ENCODE results near the gene CACNA1G.

Gene CACNA1G

GRCh38 chr17:50534222-50534978 is 26.1 kb upstream of the CACNA1G start:
- peak; percentile 68 for DNase-seq

- DNase-seq: no peak
Observed at GRCh38 chr17:50534979-50535326, 25.6 kb upstream of the CACNA1G start.

GRCh38 chr17:50535407-50535806 is 25.1 kb upstream of the CACNA1G start:
- DNase-seq: no peak

GRCh38 chr17:50536683-50537646 is 23.6 kb upstream of the CACNA1G start:
- DNase-seq: no peak

GRCh38 chr17:50537721-50538548 is 22.6 kb upstream of the CACNA1G start:
- no peak for DNase-seq

- no peak for DNase-seq
Observed at GRCh38 chr17:50538549-50539410, 21.7 kb upstream of the CACNA1G start.

- no peak for DNase-seq
Observed at GRCh38 chr17:50539762-50540559, 20.6 kb upstream of the CACNA1G start.

GRCh38 chr17:50540560-50541401 is 19.7 kb upstream of the CACNA1G start:
- DNase-seq: no peak

GRCh38 chr17:50541402-50541715 is 19.2 kb upstream of the CACNA1G start:
- no peak for DNase-seq

- peak; percentile 95 for DNase-seq
Observed at GRCh38 chr17:50541716-50542688, 18.5 kb upstream of the CACNA1G start.

- DNase-seq: no peak
Observed at GRCh38 chr17:50542795-50543774, 17.4 kb upstream of the CACNA1G start.

- DNase-seq: no peak
Observed at GRCh38 chr17:50544516-50544915, 16.0 kb upstream of the CACNA1G start.

GRCh38 chr17:50545311-50545710 is 15.2 kb upstream of the CACNA1G start:
- DNase-seq: no peak

- no peak for DNase-seq
Observed at GRCh38 chr17:50546701-50547034, 13.8 kb upstream of the CACNA1G start.

GRCh38 chr17:50547035-50547735 is 13.3 kb upstream of the CACNA1G start, which contains the start of gene SPATA20:
TSS of gene SPATA20 (plus strand) at chr17:50547174. CDS start at chr17:50547209, 35 bp downstream.
- DNase-seq: peak; percentile 94

- DNase-seq: no peak
Observed at GRCh38 chr17:50547736-50548083, 12.8 kb upstream of the CACNA1G start.

GRCh38 chr17:50548831-50549230 is 11.7 kb upstream of the CACNA1G start:
- no peak for DNase-seq

Measured in activated effector memory CD4-positive, alpha-beta T cell treated with anti-CD3 and anti-CD28 coated beads, Interleukin-2, amount 50 U/mL, for 16 hours (primary cell).